PFSK-1 (cell line): ENCODE data around the gene SVIP.

ENCODE experiments used
- FOXP2 ChIP-seq: optimal IDR thresholded peaks from 2 replicates; pipeline ENCODE3; 2011; ENCODE audit warnings: borderline replicate concordance, control low read depth, inconsistent platforms; ENCODE audit not compliant: insufficient read depth; ENCODE audit errors: extremely low read length, extremely low read depth
- POLR2AphosphoS5 ChIP-seq: IDR thresholded peaks from 2 replicates; pipeline ENCODE4 v1.6.1; 2012; ENCODE audit warnings: low read depth, mild to moderate bottlenecking, control low read depth, low read length, moderate library complexity
- SIN3A ChIP-seq: IDR thresholded peaks from 2 replicates; pipeline ENCODE4 v1.6.1; 2012; ENCODE audit warnings: mild to moderate bottlenecking, low read length, moderate library complexity, borderline replicate concordance; ENCODE audit not compliant: insufficient read depth
- TAF1 ChIP-seq: IDR thresholded peaks from 2 replicates; pipeline ENCODE4 v1.6.1; 2012; ENCODE audit warnings: low read length, control low read depth, borderline replicate concordance; ENCODE audit not compliant: insufficient read depth
- TF ChIP-seq, protein P1 (sequence below), 2 experiments: IDR thresholded peaks; 2 replicates each; pipeline versions ENCODE4 v1.6.1 to v1.8.0; 2011 to 2012; ENCODE audit warnings: low read depth in 2 of 2, low read length in 2 of 2, control low read depth in 1 of 2, inconsistent platforms in 1 of 2, mild to moderate bottlenecking in 1 of 2, moderate library complexity in 1 of 2; ENCODE audit not compliant: insufficient read depth in 1 of 2

DNA sequence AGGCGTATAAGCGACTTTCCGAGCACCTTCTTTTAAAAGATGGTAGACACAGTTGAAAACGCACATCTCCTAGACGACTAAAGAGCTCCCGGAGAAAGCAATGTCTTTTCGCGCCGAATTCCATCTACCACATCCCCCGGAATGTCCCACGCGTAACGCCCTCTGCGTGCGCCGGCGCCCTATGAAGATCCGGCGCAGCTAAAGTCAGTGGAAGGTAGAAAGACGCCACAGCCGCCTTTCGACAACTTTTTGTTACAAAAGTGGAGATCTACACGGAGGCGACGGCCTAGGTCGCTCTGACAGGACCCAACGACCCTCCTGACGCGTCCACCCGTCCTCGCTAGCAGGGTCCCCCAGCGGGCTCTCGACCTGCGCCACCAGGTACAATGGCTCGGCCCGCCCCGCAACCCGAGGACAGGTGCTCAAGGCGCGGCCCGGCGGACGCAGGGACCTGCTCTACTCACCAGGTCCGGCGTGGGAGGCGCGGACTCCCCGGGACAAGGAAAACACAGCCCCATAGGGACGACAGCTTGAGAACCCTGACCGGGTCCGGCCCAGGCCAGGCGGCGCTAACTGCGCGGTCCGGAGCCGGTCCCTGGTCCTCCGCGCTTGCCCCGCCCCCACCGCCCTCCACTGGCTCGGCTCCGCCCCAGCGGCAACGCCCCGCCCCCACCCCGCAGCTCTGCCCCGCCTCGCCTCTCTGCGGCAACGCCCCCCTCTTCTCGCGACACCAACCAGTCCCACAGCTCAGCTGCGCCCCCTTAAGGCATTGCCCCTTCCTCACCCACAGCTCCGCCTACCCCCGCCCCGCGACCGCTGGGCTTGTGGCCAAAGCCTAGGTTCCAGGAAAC, at the start of gene SVIP:
- TF ChIP-seq FOXP2, result peak; percentile 90
- peak; percentile 58; the same call in 1 of the 2 replicates for TF ChIP-seq POLR2AphosphoS5
- TF ChIP-seq SIN3A, result peak; percentile 80; the same call in 1 of the 2 replicates
- no peak for TF ChIP-seq TAF1
- TF ChIP-seq, protein P1, sequence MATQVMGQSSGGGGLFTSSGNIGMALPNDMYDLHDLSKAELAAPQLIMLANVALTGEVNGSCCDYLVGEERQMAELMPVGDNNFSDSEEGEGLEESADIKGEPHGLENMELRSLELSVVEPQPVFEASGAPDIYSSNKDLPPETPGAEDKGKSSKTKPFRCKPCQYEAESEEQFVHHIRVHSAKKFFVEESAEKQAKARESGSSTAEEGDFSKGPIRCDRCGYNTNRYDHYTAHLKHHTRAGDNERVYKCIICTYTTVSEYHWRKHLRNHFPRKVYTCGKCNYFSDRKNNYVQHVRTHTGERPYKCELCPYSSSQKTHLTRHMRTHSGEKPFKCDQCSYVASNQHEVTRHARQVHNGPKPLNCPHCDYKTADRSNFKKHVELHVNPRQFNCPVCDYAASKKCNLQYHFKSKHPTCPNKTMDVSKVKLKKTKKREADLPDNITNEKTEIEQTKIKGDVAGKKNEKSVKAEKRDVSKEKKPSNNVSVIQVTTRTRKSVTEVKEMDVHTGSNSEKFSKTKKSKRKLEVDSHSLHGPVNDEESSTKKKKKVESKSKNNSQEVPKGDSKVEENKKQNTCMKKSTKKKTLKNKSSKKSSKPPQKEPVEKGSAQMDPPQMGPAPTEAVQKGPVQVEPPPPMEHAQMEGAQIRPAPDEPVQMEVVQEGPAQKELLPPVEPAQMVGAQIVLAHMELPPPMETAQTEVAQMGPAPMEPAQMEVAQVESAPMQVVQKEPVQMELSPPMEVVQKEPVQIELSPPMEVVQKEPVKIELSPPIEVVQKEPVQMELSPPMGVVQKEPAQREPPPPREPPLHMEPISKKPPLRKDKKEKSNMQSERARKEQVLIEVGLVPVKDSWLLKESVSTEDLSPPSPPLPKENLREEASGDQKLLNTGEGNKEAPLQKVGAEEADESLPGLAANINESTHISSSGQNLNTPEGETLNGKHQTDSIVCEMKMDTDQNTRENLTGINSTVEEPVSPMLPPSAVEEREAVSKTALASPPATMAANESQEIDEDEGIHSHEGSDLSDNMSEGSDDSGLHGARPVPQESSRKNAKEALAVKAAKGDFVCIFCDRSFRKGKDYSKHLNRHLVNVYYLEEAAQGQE (IDR thresholded peaks at IDR 0.05; ENCODE audit: insufficient read depth in 1 of 2, low read depth in 2 of 2, low read length in 2 of 2), result no peak
